ENCODE data around the gene CSK. TPM values are rescaled to one million over a fixed set of nuclear protein-coding genes. Genes with fewer than 3 reads are reported as not detected.

CSK gene
- total and polyA plus RNA-seq, 2 experiments from 2014 or later = 13.6 to 27.5 TPM

- TF ChIP-seq ZNF462 (CRISPR knock-in tag; IDR thresholded peaks at IDR 0.05) = no peak
These were observed 59.2 kb downstream of the CSK start (continued) for GRCh38 chr15:74840851-74841775.

- Histone ChIP-seq H3F3A (replicated peaks; ENCODE audit: low read depth) (0 out of 2 replicates have a peak, but pooled peaks cover 5% of the 10 kb centered on the region), H3K4me3 (peak overlapping the region; percentile 97), H3K4me1 (ENCODE audit: insufficient read depth) (peaks cover 9% of the 10 kb centered on the region), H2AFZ (no peak overlapping the region), H3K27me3 (ENCODE audit: insufficient read depth) (no peaks in the 10 kb centered on the region), H3K4me2 (peak overlapping the region; percentile 88), H3K36me3 (ENCODE audit: insufficient read depth) (no peaks in the 10 kb centered on the region; the same call in 1 of the 2 replicates), H3K27ac (ENCODE audit: low read depth) (no peak overlapping the region), H3K79me2 (replicated peaks; ENCODE audit: insufficient read depth) (no peaks in the 10 kb centered on the region), H4K20me1 (replicated peaks; ENCODE audit: insufficient read depth) (no peaks in the 10 kb centered on the region; the same call in 1 of the 2 replicates), H3K9me2 (ENCODE audit: insufficient read depth) (no peaks in the 10 kb centered on the region)
- Mint-ChIP-seq H3K4me3 (peak overlapping the region; percentile 91), H3K27ac (no peak overlapping the region; the same call in 1 of the 2 replicates), H3K36me3 (ENCODE audit: low read depth) (peaks cover 16% of the 10 kb centered on the region), H3K4me1 (peaks cover 22% of the 10 kb centered on the region), H3K27me3 (ENCODE audit: insufficient read depth, low read depth, poor library complexity) (peaks cover 16% of the 10 kb centered on the region), H3K9me3 (no peaks in the 10 kb centered on the region)
- DNase-seq (ENCODE audit: low spot score) = no peak
- no peak for ATAC-seq
- TF ChIP-seq CTCF (conservative IDR thresholded peaks at IDR 0.05; ENCODE audit: low read depth in 2 of 2) (no peak), ETS1 (IDR thresholded peaks at IDR 0.05) (no peak), CREB1 (CRISPR knock-in tag; IDR thresholded peaks at IDR 0.05; ENCODE audit: low read depth) (no peak), EZH2phosphoT487 (IDR thresholded peaks at IDR 0.05; ENCODE audit: unreplicated experiment) (no peak)
These were observed 60.1 kb downstream of the CSK start for GRCh38 chr15:74841891-74842373.

All from GM23338 (cell line).